Kasumi-1 (cell line): ENCODE results near the gene FASTK.

Source experiments
- DNase-seq, 2 experiments: peaks; one replicate each; lab custom pipeline; 2025; lab: John Stamatoyannopoulos, UW

The FASTK gene

DNA sequence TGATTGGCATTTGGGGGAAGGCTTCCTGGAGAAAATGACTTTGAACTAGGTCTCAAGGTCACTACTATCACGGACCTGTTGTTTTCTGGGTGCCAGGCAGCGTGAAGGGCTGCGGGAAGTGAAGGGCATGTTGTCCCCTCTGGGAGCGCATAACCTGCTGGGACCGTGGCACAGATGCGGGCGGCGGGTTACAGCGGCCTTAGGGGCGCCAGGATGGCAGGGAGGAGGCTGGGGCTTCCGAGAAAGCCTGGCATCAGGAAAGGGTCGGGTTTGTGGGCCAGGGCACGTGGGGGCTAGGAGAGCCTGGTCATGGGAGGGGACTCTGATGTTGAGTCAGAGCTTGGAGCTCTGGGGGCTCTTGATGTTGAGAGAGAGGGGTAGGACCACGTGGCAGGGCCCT lies 15.1 kb downstream of the FASTK start:
- DNase-seq, result no peak

DNA sequence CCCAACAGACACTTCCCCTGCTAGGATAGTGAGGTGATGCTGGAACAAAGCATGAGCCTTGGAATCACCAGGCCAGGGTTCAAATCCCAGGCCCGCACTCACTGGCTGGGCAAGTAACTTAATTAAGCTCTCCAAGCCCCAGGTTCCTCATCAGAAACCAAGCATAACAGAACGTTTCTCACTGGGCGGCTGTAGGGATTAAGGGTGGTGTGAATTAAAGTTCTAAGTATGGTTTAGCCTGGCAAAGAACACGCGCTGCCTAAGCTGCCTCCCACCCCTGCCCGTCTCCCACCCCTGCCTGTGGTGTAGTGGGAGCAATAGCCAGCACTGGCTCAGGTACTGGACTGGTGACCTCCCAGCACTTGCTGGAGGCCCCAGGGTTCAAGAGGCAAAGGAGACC lies 15.6 kb downstream of the FASTK start:
- no peak for DNase-seq

DNA sequence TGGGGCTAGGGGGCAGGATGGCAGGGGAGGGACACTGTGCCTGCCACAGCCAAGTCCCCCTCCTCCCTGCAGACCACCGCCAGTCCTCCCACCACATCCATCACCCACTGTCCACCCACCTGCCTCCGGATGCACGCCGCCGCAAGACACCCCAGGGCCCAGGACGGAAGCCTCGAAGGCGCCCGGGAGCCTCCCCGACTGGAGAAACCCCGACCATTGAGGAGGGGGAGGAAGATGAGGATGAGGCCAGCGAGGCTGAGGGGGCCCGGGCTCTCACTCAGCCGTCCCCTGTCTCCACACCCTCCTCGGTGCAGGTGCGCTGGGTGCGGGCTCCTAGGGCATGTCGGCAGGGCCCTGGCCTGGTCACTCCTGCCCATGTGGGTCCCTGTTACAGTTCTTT lies 16.2 kb downstream of the FASTK start:
- no peak for DNase-seq

DNA sequence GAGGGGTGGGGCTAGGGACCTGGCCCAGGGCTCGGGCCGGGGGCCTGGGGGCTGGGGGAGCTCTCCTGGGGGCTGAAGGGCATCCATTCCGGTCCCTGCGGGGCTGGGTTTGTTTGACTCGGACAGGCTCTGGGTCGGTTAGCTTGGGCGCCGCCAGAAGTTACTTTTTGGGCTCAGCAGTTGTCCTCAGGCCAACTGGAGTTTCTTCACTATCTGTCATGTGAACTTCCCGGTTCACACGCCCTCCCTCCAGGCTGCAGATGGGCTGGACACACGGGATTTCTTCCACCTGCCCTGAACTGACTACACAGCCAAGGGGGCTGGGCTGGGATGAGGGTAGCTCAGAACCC lies 17.4 kb downstream of the FASTK start:
- no peak for DNase-seq

DNA sequence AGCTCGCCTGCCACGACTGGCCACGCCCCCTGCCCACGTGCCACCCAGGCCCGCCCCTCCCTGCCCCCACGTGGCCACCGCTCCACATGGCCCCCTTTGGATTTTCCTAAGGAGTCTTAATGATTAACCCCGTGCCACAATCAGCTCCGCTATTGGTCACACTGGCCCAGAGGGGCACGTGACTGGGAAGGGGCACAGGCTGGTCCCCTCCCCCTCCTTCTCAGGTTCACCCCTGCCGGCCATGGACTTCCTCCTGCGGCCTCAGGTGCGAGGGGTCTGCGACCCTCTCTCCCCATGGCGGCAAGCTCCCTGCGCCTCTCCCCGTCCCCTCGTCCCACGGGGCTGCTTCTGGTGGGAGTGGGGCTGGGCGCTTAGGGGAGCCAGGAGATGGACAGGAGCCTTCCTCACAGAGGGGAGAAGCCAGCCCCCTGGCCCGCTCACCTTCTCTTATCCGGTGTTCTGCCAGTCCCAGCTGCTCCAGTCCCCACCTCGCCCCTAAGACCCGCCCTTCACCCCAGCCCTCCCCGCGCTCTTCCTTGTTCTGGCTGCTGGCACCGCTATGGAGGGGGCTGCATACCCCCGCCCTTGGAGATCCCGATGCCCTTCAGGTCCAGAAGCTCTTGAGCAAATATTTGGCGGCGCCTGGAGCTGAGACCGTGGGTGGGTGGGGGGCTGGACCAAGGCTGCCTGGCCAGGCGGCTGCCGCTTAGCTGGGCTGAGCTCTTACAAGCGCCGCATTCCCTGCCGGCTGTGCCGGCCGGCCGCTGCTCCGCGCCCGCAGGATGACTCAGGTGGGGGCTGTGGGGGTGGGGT lies 18.0 kb downstream of the FASTK start:
- DNase-seq, result no peak

DNA sequence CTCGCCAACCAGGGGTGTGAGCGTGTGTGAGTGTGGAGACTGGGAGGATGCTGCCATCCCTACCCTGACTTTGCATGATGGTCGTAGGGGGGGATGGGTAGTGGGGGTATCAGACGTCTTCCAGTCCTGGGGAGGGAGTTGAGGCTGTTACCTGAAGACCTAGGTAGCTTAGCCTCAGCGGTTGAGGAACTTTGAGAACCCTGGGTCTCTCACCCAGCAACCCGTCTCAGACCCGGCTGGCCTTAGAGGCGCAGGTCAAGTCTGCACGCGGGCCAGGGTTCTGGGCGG lies 18.6 kb downstream of the FASTK start:
- DNase-seq, result no peak

DNA sequence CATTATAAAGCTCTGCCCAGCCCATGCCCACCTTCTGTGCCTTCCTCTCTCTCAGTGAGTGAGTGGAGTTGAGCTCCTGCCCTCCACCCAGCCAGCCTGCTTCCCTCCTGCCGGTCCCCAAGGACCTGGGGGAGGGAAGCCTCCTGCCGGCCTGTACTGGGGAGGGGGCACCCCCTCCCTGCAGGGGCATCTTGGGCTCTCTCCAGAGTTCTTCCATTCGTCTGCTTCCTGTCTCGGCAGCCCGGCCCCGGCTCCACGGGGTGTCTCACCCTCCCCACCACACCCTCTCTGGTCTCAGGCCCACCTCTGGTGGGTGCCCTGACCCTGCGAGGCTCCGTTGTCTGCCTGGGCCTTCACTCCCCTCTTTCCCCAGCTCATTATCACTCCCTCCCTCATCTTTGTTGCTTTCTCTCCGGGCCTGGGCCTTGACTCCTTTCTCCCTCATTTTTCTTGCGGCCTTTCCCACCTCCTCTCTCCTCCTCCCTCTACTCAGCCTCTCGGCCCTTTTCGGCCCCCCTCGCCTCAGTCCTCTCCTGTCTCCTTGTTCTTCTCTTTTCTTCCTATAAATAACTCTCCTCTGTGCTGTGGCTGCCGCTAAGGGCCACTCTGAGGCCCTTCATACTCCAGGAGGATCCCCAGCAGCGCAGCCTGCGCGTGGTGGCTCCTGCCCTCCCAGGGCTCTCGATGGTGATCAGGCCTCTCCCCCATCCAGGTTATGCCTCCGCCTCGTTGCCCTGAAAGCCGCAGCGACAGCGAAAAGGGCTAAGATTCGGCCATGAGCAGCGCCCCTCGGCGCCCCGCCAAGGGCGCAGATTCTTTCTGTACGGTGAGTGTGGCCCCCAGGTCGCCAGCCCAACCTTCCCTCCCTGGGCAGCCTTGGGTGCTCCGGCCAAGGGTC lies 19.1 kb downstream of the FASTK start:
- DNase-seq, result no peak

DNA sequence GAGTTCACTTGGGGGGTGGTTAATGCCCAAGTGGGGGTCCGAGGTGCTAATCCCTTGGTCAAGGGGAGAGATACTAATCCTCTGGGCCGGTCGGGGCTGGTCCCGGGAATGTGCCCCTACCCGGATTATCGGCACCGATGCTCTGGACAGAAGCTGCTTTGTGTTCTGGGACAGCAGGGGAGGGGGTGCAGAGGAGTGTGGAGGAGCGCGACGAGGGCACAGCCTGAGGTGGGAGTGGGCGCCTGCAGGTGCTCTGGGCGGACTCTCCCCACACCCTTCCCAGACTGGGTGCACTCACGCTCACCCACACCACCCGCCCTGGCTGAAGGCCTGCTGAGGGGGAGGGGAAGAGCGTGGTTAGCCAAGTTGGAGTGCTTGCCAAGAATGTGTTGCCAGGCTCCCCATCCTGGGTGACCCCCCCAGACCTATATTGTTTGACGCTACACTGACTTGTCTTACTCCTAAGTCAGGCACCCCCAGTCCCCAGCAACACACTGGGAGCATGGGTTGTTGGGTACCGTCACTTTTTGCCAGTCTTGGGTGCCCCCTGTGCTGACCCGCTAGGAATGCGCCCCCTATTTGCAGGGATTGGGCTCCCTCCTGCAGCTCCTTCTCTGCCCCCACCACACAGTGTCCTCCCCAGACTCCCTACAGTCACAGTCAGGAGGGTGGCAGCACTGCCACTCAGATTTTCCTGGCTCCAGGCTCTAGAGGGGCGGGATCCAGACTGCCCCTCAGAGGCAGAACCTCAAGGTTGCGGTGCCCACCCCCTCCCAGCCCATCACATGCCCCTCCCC lies 20.0 kb downstream of the FASTK start:
- peak; percentile 15 to 33 for DNase-seq

DNA sequence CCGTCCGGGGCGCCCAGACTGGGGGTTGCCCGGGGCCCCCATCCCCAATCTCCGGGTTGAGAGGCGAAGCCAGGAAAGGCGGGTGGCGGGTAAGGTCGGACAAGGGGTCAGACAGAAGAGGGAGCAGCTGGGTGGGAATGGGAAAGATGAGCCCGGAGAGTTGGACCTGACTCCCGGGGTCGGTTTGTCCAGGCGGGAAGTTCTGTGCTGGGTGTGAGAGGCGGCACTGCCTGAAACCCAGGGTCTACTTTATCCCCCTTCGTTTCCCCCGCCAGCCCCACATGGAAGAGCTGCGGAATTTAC lies 20.5 kb downstream of the FASTK start:
- no peak for DNase-seq

DNA sequence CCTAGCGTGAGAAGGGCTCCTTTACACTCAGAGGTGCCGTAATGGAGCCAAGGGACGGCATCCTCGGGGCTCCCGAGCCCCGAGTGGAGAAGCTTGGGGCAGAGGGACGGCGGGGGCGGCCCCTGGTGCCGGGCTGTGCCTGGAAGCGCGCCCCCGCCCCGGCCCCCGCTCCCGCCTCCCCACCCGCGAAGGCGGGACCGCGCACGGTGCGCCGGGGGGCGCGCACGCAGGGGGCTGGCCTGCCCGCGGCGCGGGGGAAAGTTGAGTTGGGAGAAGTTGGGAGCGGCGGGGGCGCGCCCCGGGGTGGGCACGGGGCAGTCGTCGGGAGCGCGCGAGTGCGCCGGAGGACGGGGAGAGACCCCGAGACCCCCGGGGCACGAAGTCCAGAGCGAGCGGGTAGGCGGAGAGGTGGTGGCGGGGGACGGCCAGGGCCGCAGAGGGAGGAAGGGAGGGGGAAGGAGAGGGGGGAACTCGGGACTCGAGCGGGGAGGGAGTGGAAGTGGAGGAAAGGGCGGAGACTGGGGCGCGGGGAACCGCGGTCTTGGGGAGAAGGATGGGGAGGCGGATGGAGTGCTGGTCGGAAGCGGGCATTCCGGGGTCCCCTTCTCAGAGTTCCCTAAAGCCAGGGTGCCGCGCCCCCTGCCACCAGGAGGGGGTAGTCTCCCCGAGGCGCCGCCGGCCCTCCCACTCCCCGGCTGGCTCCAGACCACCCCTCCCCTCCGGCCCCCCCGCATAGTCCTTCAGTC lies 21.1 kb downstream of the FASTK start, which contains the start of gene SLC4A2:
TSS of gene SLC4A2 (plus strand) at position 223 of the 746 bp plus-strand sequence. CDS start 2,399 bp downstream, outside the sequence.
- peak; percentile 63 to 67 for DNase-seq

DNA sequence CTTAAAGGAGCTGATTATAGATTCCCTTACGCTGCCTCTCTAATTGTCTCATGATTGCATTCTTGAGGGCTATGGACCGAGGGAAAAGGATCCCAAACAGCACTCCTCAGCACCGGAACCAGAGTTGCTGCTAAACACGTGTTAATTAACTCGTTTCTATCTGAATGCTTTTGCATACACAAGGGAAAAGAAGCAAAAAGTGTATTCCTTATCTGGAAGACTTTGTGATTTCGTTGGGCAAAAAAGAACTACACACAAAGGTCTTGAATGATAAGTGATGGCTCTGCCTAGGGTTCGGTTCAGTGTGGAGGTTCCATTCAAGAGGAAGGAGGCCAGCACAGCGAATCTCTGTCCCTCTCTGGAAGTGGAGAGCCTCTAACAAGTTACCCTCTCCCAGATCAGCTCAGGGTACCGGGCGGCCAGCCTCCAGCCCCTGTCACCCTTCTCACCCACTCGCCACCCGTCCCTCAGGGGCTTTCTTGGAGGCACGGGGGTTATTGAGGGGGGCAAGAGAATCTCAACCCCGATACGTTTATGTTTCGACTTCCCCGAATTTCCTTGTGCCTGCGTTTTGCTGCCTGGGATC lies 21.7 kb downstream of the FASTK start:
- no peak for DNase-seq

DNA sequence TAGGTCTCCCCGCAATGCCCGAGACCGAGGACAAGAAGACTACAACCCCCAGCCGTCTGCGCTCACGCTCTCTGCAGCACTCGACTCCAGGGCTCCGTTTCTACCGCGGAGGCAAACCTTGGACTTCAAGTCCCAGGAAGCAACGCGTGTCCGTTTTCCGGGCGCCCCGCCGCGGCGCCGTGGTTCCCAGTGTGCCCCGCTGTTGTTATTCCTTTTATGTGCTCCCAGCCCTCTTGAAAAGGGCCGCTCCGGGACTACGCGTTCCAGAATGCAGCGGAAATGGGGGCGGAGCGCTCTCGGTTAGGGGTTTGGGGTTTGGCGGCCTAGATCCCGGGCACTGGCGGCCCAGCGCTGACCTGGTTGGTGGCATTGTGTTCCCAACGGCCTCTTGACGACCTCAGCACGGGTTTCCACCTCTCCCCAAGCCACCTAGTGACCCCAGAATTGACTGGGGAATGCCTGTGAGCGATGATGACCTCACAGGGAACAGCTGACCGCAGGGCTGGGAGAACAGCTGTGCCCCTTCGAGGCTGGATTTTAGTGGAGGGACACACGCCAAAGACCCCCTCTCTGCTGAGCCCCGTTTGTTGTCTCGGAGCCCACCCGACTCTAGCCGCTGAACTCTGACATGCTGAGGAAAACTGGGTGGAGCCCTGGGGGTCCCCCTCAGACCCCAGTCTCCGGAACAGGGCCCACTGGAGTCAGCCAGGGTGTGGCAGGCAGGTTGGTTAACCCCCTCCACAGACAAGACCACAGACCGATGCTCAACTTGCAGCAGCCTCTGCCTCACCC lies 22.4 kb downstream of the FASTK start:
- peak; percentile 99 to 100 for DNase-seq

DNA sequence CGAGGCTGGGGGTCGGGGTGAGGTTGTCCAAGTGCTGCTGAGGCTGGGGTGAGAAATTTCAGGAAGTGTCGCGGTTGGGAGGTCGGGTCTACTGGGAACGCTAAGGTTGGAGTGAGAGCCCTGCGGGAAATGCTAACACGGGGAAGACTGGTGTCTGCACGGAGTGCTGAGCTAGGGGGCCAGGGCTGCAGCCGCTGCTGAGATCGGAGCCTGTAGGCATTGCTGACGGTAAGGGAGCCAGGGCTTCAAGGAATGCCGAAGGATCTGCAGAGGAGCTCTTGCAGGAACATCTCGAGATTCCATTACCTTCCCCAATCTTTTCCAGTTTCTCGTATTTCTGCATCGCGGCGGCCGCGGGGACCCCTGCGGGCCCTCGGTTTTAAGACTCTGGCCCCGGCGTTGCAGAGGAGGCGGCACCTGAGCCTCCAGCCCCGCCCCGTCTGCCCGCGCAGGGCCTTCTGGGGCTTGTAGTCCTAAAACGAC lies 23.1 kb downstream of the FASTK start, which contains the start of gene CDK5:
TSS of gene CDK5 (minus strand) at position 392 of the 483 bp plus-strand sequence. CDS start at position 343, 49 bp downstream.
- peak in 1 of 2 experiments; percentile 56 for DNase-seq

DNA sequence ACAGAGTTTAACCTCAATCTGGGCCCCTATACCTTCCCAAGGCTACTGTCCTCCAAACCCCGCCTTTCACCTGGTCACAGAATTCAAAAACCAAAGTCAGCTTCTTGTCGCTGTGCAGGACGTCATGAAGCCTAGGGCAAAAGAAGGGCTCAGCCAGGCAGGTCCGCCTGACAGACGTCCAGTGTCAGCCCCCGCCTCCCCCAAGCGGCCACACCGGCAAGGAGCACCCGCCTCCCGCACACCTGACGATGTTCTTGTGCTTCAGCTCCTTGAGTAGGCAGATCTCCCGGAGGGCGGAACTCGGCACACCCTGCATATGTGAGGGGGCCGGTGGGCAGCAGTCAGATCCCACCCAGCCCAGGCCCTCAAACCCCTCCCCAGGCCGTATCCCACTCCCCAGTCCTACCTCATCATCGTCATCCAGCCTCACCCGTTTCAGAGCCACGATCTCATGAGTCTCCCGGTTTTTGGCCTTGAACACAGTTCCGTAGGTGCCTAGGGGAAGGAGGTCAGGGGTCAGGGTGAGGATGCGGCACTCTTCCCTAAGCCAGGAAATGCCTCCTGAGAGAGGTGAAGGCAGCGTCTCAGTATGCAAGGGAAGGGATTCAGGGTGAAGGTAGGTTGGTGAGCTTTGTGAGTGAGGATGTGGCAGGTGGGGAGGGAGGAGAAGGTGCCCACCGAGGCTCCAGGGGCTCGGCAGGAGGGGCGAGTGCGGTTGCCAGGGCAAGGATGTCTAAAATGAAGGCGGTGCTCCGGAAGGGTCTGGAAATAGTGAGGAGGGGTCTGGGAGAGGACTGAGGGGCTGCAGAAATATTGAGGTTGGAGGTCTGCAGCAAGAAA lies 23.7 kb downstream of the FASTK start:
- no peak for DNase-seq

DNA sequence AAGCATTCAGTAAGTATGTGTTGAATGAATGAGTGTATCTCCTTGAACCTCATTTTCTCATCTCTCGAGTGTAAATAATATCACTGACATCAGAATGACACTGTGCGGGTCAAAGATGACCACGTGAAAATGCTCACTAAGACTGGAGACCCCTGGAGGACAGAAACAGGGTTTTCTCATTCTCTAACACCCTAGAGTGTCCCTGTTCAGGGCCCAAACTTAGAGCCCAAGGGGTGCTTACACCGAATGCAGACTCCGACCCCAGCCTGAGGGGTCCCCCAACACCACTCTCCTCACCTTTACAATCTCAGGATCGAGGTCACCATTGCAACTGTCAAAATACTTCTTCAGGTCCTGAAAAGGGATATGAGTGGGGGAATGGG lies 24.3 kb downstream of the FASTK start:
- DNase-seq, result no peak

DNA sequence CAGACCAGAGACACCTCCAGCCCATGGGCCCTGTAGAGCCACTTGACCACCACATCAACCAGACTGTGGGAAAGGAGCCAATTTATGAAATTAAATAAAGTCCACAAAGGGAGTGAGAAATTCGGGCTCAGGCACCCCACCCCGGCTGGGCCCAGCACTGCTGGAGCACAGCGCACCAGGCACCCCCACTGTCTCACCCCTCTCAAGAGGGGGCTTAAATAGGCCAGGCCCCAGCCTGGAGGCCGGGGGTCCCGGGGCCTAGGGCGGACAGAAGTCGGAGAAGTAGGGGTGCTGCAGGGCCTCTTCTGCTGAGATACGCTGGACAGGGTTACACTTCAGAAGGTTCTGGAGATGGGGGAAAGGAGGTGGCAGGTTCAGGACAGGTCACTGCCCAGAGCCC lies 26.9 kb downstream of the FASTK start:
- DNase-seq, result no peak

DNA sequence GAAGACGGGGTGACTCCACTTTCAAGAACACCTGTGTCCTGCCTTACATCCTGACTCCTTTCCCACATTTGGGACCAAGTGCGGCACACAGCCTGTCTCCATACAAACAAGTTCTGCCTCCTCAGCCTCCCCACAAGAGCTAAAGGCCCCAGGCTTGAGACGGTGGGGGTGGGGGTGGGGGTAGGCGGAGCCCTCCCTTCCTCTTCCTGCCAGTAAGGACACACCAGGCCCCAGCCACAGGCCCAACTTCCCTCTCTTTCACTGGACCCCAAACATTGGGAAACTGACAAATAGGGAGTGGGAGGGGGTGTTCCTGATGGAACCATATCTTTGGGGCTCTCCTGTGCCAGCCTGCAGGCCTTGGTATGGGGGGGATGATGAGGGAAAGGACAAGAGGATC lies 27.5 kb downstream of the FASTK start:
- peak; percentile 31 to 35 for DNase-seq

DNA sequence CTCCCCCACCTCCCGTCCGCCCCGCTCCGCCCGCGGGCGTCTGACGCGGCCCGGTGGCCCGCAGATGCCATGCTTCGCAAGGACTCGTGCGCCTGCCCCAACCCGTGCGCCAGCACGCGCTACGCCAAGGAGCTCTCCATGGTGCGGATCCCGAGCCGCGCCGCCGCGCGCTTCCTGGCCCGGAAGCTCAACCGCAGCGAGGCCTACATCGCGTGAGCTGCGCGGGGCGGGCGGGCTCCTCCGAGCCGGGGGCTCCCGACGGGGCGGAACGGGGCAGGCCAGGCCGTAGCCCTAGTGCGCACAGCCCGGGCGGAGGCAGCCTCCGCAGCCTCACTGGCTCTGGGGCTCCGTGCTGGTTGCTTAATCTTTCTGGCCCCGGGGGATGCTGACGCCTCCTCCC lies 29.5 kb downstream of the FASTK start:
- peak; percentile 46 to 59 for DNase-seq

DNA sequence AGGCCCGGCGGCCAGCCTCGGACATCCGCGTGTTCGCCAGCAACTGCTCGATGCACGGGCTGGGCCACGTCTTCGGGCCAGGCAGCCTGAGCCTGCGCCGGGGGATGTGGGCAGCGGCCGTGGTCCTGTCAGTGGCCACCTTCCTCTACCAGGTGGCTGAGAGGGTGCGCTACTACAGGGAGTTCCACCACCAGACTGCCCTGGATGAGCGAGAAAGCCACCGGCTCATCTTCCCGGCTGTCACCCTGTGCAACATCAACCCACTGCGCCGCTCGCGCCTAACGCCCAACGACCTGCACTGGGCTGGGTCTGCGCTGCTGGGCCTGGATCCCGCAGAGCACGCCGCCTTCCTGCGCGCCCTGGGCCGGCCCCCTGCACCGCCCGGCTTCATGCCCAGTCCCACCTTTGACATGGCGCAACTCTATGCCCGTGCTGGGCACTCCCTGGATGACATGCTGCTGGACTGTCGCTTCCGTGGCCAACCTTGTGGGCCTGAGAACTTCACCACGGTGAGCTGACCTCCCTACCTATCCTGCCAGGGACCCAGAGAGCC lies 31.6 kb downstream of the FASTK start:
- no peak for DNase-seq
